ENCODE measurements around the gene RNF115. TPM values are rescaled to one million over a fixed set of nuclear protein-coding genes. Genes with fewer than 3 reads are reported as not detected.
A peak's percentile ranks its signal among the peaks of the same experiment; 100 is the strongest.
"Not testable (repeated sequence)": the region's sequence is repeated elsewhere in the genome, so short reads cannot be mapped to it uniquely, and the experiment has no call there.

The RNF115 gene
- total and polyA plus RNA-seq, 12 donors: 8.3 to 19.2 (median 12.4) TPM

DNA sequence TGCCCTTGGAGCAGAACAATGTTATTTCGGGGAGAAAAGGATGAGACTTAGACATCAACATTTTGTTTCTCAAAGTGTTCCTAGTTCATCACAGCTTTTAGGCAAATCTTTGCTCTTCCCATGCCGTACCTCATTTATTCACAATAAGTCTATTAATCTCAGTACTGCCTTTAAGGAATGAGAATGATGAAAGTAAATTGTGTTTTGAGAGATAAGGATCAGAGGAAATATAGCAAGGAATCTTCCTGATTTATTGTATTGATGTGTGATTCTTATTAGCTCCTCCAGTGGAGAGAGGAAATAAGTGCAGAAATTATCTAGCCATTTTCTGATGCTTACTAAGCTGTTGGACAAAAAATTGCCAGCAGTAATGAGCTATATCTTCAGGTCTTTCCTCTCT is 2.1 kb upstream of the RNF115 start:
- no peak overlapping the region for H3K27ac ChIP-seq
- H3K27me3 ChIP-seq: no peaks in the 10 kb centered on the region
- intact Hi-C loops (cut with DNase I): loop anchor here in 1 of 2 donors (10.0 kb wide), 1 partner anchor 91 kb away; no protein-coding TSS in a partner anchor
- 88 to 94% (median 88%) methylated on average over 2 of the region's 2 CpGs for WGBS, 4 donors
- peaks cover 5 to 13% of the 10 kb centered on the region in 2 donors for H3K4me1 ChIP-seq (replicated peaks in 1 of 2)
- no peak for DNase-seq
- peaks cover 0 to 52% of the 10 kb centered on the region in 2 donors for H3K36me3 ChIP-seq (replicated peaks in 1 of 2)
- TF ChIP-seq, protein P1, sequence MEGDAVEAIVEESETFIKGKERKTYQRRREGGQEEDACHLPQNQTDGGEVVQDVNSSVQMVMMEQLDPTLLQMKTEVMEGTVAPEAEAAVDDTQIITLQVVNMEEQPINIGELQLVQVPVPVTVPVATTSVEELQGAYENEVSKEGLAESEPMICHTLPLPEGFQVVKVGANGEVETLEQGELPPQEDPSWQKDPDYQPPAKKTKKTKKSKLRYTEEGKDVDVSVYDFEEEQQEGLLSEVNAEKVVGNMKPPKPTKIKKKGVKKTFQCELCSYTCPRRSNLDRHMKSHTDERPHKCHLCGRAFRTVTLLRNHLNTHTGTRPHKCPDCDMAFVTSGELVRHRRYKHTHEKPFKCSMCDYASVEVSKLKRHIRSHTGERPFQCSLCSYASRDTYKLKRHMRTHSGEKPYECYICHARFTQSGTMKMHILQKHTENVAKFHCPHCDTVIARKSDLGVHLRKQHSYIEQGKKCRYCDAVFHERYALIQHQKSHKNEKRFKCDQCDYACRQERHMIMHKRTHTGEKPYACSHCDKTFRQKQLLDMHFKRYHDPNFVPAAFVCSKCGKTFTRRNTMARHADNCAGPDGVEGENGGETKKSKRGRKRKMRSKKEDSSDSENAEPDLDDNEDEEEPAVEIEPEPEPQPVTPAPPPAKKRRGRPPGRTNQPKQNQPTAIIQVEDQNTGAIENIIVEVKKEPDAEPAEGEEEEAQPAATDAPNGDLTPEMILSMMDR (IDR thresholded peaks at IDR 0.05): no peak
- no peak for TF ChIP-seq POLR2A (IDR thresholded peaks at IDR 0.05)
- no peak overlapping the region for H3K4me3 ChIP-seq
- H3K9me3 ChIP-seq (replicated peaks in 1 of 3): no peaks in the 10 kb centered on the region

DNA sequence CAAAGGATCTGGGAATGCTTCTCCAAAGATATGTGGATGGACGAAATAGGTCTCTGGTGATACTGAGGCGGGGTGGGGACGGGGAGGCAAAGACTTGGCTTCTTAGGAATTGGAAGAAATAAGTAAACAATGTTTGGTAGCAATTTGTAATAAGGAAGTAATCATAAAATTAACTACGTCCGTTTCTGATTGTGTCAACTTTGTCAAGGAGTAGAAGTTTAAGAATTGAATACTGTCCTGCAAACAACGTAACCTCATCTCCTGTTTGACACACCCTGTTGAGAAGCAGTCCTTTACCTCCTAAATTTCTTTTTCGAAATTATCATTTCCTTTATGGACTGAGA is 576 bp upstream of the RNF115 start:
- H3K36me3 ChIP-seq (replicated peaks in 1 of 2): peaks cover 0 to 36% of the 10 kb centered on the region in 2 donors
- H3K27me3 ChIP-seq: no peaks in the 10 kb centered on the region
- H3K27ac ChIP-seq: peak overlapping the region; percentile 80 to 94 (median 86)
- H3K4me1 ChIP-seq (replicated peaks in 1 of 2): peaks cover 5 to 13% of the 10 kb centered on the region in 2 donors
- DNase-seq: no peak
- peak overlapping the region; percentile 12 to 72 (median 48) for H3K4me3 ChIP-seq
- TF ChIP-seq, protein P1 (IDR thresholded peaks at IDR 0.05): no peak
- no peak for TF ChIP-seq POLR2A (IDR thresholded peaks at IDR 0.05)
- 0 to 1% (median 1%) methylated on average over 7 of the region's 7 CpGs for WGBS, 4 donors
- H3K9me3 ChIP-seq (replicated peaks in 1 of 3): no peaks in the 10 kb centered on the region
- intact Hi-C loops (cut with DNase I): loop anchor here in 1 of 2 donors (10.0 kb wide), 1 partner anchor 90 kb away; no protein-coding TSS in a partner anchor

DNA sequence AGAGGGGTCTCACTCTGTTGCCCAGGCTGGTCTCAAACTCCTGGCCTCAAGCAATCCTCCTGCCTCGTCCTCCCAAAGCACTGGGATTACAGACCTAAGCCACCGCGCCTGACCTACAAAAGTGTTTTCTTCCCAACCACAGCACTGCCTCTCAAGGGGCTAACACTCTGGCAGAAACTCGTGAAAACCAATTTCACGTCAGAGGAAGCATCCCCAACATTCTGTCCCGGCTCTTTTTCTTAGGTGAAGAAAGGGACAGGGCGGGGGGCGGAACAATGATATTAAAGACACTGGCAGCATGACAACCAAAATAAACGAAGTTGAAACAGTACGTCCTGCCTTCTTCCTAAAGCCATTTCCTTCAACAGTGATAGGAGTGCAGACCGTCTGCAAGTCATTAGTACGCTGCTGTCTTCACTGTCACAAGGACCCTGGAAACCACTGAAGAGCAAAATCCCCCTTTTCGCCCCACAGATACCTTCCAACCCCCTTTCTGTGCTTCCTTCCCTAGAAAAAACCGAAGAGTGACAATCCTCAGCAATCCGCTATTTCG is 1.0 kb downstream of the RNF115 start:
- H3K27ac ChIP-seq; H3K27me3 ChIP-seq; H3K4me3 ChIP-seq; DNase-seq; H3K9me3 ChIP-seq (replicated peaks in 1 of 3): not testable (repeated sequence)
- H3K36me3 ChIP-seq (replicated peaks in 1 of 2): peaks cover 0 to 20% of the 10 kb centered on the region in 2 donors
- intact Hi-C loops (cut with DNase I): loop anchor here in 1 of 2 donors (10.0 kb wide), 1 partner anchor 88 kb away; no protein-coding TSS in a partner anchor
- peaks cover 5 to 13% of the 10 kb centered on the region in 2 donors for H3K4me1 ChIP-seq (replicated peaks in 1 of 2)
- WGBS, 4 donors: 0 to 2% methylated on average over 1 to 4 of the region's 16 CpGs; no CpG with 5 or more reads in 2 of the 4 donors

DNA sequence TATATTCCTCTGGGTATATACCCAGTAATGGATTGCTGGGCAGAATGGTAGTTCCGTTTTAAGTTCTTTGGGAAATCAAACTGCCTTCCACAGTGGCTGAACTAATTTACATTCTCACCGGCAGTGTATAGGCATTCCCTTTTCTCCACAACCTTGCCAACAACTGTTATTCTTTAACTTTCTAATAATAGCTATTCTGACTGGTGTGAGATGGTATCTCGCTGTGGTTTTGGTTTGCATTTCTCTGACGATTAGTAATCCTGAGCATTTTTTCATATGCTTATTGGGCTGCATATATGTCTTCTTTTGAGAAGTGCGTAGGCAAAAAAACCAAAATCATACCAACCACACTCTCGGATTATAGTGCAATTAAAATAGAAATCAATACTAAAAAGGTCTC is 5.8 kb downstream of the RNF115 start:
- H3K27ac ChIP-seq; H3K27me3 ChIP-seq; H3K4me1 ChIP-seq (replicated peaks in 1 of 2); intact Hi-C loops (cut with DNase I); DNase-seq; H3K4me3 ChIP-seq; H3K9me3 ChIP-seq (replicated peaks in 1 of 3); H3K36me3 ChIP-seq (replicated peaks in 1 of 2): not testable (repeated sequence)
- WGBS, 4 donors: 69 to 92% (median 77%) methylated on average over 2 to 4 of the region's 6 CpGs

DNA sequence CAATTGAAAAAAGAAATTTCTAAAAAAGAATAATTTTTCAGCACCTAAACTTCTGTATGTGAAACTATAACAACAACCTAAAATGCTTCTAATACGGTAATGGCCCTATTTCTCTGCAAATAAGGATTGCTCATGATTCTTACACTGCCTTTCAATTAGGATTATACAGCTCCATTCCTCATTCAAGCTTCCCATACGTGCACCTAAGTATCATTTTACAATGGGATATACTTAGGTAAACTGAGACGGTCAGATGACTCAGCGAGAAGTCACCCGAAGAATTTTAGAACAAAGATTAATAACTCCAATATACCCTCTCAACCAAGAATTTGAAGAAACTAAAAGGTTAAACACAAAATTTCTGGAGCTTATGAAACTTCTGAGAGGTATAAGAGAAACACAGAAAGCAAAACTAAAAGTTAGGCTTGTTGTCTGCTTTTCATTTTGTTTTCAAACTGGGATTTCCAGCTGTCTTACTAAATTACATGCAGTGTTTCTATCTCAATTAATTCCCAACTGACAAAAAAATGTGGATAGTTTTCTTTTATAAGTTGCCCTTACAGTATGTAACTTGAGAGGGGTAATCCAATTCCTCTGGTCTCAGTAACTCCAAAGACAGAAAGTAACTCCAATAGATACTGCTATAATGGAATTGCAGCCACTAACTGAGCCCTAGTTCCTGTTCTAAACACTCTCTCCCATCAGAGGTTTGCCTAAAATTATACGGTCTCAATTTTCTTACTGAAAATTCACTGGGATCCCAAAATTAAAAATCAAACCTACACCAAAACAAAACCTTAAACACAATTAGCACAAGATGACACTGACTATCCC is 10.7 kb downstream of the RNF115 start:
- intact Hi-C loops (cut with DNase I); H3K27ac ChIP-seq; H3K27me3 ChIP-seq; H3K4me3 ChIP-seq; H3K36me3 ChIP-seq (replicated peaks in 1 of 2); DNase-seq; H3K4me1 ChIP-seq (replicated peaks in 1 of 2); H3K9me3 ChIP-seq (replicated peaks in 1 of 3): not testable (repeated sequence)
- 48 to 74% (median 60%) methylated on average over 2 to 6 of the region's 6 CpGs for WGBS, 4 donors
